Fibroblast of skin of abdomen (primary cell): ENCODE results near the gene SPINK6.

ENCODE experiments used
- DNase-seq: peaks from one replicate; pipeline ENCODE4 v3.0.0-alpha.2; 2013

Gene SPINK6

DNA sequence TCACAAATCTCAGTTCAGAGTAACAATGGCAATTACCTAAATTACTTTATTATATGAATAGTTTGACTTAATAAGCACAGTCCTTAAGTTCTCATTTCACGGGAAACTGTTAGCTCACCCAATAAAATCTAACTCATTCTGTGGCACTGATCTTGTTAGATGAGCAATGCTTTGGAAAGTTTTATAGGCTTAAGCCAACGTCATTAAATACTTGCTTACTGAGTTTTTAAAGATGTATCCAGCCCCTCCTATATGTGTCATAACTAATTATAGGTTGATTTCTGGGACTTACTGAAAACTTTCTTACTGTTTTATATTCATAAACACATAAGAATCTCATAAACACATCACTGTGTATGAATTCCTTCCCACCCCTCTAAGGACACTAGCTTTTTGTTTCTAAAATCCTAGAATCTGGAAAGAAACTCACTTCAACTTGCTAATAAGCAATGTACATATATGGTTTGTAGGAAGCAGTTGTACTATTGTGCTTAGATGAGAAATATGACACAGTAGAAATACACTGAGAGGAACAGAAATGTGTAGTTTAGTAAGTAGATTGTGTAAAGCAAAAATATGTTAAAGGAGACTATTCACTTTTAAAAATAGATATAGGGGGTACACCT, 21.4 kb downstream of the SPINK6 start:
- no peak for DNase-seq

DNA sequence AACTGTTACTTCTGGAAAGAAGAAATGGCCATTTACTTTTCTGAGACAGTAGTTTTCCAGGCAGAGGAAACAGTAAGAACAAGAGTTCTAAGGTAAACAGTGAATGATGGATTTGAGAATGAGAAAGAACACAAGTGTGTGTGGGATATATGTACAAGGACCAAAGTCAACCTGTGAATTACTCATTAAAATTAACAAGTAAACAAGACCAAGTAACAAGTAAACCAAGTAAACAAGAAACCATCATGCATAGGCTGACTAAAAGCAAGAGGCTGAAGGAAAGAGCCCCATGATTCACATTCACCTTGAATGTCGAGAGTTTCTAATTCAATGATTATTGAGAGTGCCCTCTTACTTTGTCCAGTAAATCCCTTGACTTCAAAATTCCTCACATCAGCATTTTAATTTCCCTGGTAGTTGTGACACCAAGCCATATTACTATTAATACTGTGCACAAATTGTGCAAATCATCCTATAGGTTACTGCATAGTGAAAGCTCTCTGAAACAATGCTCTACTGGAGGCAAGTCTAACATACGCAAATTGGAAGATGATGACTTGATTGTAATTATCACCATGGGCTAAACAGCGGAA, 25.6 kb downstream of the SPINK6 start:
- DNase-seq = no peak

DNA sequence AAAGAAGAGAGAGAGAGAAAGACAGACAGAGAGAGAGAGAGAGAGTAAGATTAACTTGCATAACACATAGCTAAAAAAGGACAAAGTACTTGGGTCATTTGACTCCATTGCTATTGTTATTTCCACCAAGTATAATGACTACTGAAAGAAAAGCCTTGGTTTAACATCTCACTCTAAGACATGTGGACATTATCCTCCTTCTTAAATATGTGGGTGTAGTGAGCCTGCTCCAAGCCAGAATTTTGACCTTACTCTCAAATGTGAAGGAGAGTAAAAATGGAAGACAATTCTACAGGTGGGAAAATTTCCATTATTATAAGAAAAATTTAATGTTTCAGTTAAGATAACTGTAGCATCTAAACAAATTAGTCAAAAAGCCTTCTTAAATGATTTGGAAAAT, 27.0 kb downstream of the SPINK6 start:
- no peak for DNase-seq

DNA sequence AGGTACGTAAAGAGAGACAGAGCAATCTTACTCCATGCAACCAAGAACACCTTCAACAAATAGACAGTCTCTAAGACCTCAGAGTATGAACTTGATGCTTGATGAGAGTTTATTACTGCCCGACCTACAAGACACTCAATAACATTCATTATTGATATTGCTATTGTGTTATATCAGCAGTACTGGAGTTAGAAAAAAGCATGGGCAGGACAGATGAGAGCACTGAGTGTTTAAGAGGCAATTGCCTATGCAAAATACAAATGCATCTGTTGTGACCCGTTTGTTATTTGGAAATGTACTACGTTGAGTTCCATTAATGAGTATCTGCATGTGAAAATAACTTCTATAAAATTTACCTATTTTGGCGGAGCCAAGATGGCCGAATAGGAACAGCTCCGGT, 27.4 kb downstream of the SPINK6 start:
- no peak for DNase-seq

DNA sequence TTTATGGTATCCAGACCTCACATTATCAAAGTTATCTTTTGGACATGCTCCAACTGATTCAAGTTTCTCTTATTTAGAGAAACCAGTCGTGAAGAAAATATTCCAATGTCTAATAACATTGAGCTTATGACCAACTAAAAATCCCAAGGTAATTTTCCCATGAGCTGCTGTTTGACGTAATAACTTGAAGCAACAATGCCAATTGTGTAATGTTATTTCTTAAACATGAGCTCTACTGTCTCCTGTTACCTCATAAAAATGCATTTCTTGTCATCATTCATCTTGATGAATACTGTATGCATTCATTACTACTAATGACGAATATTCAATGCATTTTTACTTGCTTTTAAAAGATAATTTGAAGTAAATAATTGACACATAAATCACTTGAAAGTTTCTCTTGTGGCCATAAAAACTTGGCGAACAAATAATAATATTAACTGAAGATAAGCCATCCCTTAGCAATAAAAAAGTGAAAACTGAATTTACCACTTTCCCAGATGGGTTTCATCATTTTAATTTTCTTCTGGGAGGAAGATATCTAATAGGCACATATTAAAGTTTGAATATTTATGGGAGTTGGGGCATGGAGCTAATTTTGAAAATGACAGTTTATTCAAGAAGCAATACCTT, 35.1 kb downstream of the SPINK6 start:
- no peak for DNase-seq

DNA sequence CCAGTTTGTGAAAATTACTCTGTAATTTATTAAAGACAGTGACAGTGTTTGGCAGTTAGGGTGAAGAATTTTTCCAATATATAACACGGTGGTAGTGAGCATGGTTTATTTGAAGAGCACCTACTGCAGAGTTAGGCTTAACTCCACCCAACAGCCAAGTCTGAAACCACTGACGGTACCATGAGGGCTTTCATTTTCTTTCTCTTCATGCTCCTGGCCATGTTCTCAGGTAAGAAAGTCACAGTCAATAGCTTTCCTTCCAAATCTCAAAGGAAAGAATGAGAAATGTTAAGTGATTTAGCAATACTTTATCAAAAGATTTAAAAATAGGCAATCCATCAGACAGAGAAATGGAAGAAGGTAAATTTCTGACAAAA, 35.6 kb downstream of the SPINK6 start, which contains the start of gene MARCOL:
TSS of gene MARCOL (plus strand) at position 108 of the 377 bp plus-strand sequence. CDS start at position 181, 73 bp downstream.
- DNase-seq = no peak

DNA sequence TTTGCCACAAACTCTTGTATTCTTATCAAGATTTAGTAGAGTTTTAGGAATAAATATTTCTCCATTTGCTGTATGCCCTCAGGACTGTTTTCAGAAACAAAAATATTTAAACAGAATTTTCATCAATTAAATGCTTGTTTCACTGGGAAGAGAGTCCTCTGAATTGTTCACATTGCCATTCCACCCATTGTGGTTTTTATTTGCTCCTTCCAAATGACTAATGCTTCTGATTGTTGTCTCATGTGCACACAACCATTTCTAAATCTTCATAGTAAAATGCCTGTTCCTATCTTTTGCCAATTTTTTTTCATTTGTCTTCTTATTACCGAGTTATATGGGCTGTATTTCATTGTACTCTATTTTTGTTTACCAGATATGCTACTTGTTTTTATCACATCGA, 46.1 kb downstream of the SPINK6 start:
- no peak for DNase-seq

DNA sequence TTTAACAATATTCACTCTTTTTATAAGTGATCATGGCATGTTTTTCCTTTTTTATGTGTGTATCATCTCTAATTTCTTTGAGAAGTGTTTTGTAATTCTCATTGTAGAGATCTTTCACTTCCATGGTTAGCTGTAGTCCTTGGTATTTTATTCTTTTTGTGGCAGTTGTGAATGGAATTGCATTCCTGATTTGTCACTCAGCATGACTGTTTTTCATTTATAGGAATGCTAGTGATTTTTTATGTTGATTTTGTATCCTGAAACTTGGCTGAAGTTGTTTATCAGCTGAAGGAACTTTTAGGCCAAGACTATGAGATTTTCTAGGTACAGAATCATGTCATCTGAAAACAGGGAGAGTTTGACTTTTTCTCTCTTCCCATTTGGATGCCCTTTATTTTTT, 52.6 kb downstream of the SPINK6 start:
- no peak for DNase-seq

DNA sequence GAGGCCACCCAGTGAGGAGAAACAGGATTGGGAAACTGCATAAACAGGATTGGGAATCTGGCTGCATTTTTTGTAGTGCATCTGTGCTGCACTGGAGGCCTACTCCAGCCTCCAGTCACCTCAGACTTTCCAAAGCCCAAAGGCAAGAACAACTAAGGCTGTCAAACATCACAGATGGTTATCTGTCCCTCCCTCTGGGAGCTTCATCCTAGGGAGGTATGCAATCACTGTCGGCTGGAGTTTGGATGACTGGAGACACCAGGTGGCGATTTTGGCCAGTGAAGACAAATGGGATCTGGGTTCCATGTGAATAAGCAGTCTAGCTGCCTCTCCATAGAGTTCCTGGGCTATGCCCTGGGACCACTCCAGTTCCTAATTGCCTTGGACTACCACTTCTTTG, 56.4 kb downstream of the SPINK6 start:
- DNase-seq = no peak

DNA sequence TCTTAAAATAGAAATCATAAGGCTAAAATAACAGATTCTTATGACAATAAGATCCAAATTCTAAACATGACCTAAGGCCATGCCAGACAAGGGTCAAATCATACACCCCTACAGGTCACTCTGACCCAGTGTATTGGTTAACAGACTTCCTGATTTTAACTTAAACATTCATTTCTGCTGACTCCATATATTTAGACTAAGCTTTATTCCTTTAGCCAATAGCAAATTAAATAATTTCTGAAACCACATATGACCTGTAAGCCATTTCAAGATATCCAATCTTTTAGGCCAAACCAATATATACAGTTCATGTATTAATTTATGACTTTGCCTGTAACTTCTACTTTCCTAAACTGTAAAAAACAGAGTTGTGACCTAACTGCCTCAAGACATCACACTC, 58.4 kb downstream of the SPINK6 start:
- DNase-seq = no peak
